Mammary epithelial cell (primary cell): ENCODE results near the gene FBN2.

Experiments used
- CTCF ChIP-seq, 2 donors: IDR thresholded peaks in 1 of 2; conservative IDR thresholded peaks in 1 of 2; 2 replicates each; pipeline ENCODE4 v1.5.1; 2011 to 2012; ENCODE audit warnings: inconsistent platforms in 2 of 2, low read length in 2 of 2, mild to moderate bottlenecking in 2 of 2, control low read depth in 1 of 2, low read depth in 1 of 2; ENCODE audit not compliant: insufficient read depth in 1 of 2; ENCODE audit errors: extremely low read depth in 1 of 2
- EZH2 ChIP-seq: IDR thresholded peaks from 2 replicates; pipeline ENCODE4 v1.6.1; 2012; ENCODE audit warnings: low read length, inconsistent platforms, borderline replicate concordance

GRCh38 chr5:128462330-128462729 is 75.7 kb downstream of the FBN2 start:
- TF ChIP-seq CTCF (conservative IDR thresholded peaks at IDR 0.05 in 1 of 2, IDR thresholded peaks at IDR 0.05 in 1 of 2; ENCODE audit: extremely low read depth in 1 of 2, insufficient read depth in 1 of 2, low read depth in 1 of 2, low read length in 2 of 2) (no peak), EZH2 (no peak)
